ENCODE results near the gene CTDP1.

GRCh38 chr18:79693561-79694205, 14.1 kb downstream of the CTDP1 start:
- TF ChIP-seq POLR2A (conservative IDR thresholded peaks at IDR 0.05) (no peak), CTCF (IDR thresholded peaks at IDR 0.05 in 2 of 3, conservative IDR thresholded peaks at IDR 0.05 in 1 of 3; ENCODE audit: insufficient read depth in 2 of 3, low read depth in 1 of 3, low read length in 3 of 3) (no peak), ETS1 (conservative IDR thresholded peaks at IDR 0.05; ENCODE audit: control insufficient read depth, low read depth, low read length) (no peak), SREBF2 (CRISPR knock-in tag; IDR thresholded peaks at IDR 0.05) (no peak), FOSL1 (tag; conservative IDR thresholded peaks at IDR 0.05) (no peak)
